Stimulated activated CD4-positive, alpha-beta T cell treated with anti-CD3 and anti-CD28 coated beads, Interleukin-4, amount 100 ng/mL, for 1 hour (primary cell): Measurements from ENCODE around the gene CHN2.
"Not testable (repeated sequence)": the region's sequence is repeated elsewhere in the genome, so short reads cannot be mapped to it uniquely, and the experiment has no call there.

ENCODE experiments used
- DNase-seq: peaks from one replicate; pipeline ENCODE4 v3.0.0-alpha.2; 2020

CHN2 gene

GRCh38 chr7:29190349-29191045 is 4.1 kb upstream of the CHN2 start:
- DNase-seq = no peak

GRCh38 chr7:29192323-29192722 is 2.3 kb upstream of the CHN2 start:
- no peak for DNase-seq

- DNase-seq = no peak
Measured at GRCh38 chr7:29192811-29193210, 1.8 kb upstream of the CHN2 start.

GRCh38 chr7:29193316-29194205 is 1.0 kb upstream of the CHN2 start:
- DNase-seq = no peak

GRCh38 chr7:29194206-29194593 is 375 bp upstream of the CHN2 start:
- DNase-seq = no peak

- no peak for DNase-seq
Measured at GRCh38 chr7:29196191-29196590, 1.6 kb downstream of the CHN2 start.

GRCh38 chr7:29196971-29197595 is 2.5 kb downstream of the CHN2 start:
- no peak for DNase-seq

- DNase-seq = no peak
Measured at GRCh38 chr7:29197916-29198315, 3.3 kb downstream of the CHN2 start.

- DNase-seq = no peak
Measured at GRCh38 chr7:29199776-29200175, 5.2 kb downstream of the CHN2 start.

GRCh38 chr7:29202651-29203069 is 8.1 kb downstream of the CHN2 start:
- DNase-seq = no peak

GRCh38 chr7:29204491-29205272 is 10.1 kb downstream of the CHN2 start:
- no peak for DNase-seq

GRCh38 chr7:29207162-29207801 is 12.7 kb downstream of the CHN2 start:
- DNase-seq = no peak

GRCh38 chr7:29208410-29209250 is 14.1 kb downstream of the CHN2 start:
- DNase-seq = no peak

GRCh38 chr7:29209745-29210144 is 15.2 kb downstream of the CHN2 start:
- no peak for DNase-seq

- DNase-seq = not testable (repeated sequence)
Measured at GRCh38 chr7:29212736-29213135, 18.2 kb downstream of the CHN2 start.

GRCh38 chr7:29214056-29214455 is 19.5 kb downstream of the CHN2 start:
- DNase-seq = no peak

- DNase-seq = no peak
Measured at GRCh38 chr7:29214816-29215215, 20.2 kb downstream of the CHN2 start.

- no peak for DNase-seq
Measured at GRCh38 chr7:29216128-29216527, 21.6 kb downstream of the CHN2 start.

- DNase-seq = no peak
Measured at GRCh38 chr7:29217113-29217512, 22.5 kb downstream of the CHN2 start.

- DNase-seq = no peak
Measured at GRCh38 chr7:29224726-29225125, 30.2 kb downstream of the CHN2 start.

- DNase-seq = no peak
Measured at GRCh38 chr7:29228289-29229011, 33.9 kb downstream of the CHN2 start.
